T-helper 1 cell treated with Interleukin-12 subunit alpha and Interleukin-12 subunit beta and Interleukin-4 antibody, amounts not matched to agents 30 μg/mL and 1 μg/mL, for 36 hours (primary cell): ENCODE data around the gene KLHL22.
"Not testable (repeated sequence)": the region's sequence is repeated elsewhere in the genome, so short reads cannot be mapped to it uniquely, and the experiment has no call there.

ENCODE experiments used
- H3K27ac Mint-ChIP-seq: one replicate; pipeline ENCODE4 v1.8.0; 2021; ENCODE audit warnings: mild to moderate bottlenecking, mixed read lengths
- H3K27me3 Mint-ChIP-seq: one replicate; pipeline ENCODE4 v1.8.0; 2021; ENCODE audit warnings: low read depth, mixed read lengths
- H3K36me3 Mint-ChIP-seq: one replicate; pipeline ENCODE4 v1.8.0; 2021; ENCODE audit warnings: low read depth, mixed read lengths
- H3K4me1 Mint-ChIP-seq: one replicate; pipeline ENCODE4 v1.8.0; 2021; ENCODE audit warnings: low read depth, mixed read lengths
- H3K4me3 Mint-ChIP-seq: one replicate; pipeline ENCODE4 v1.8.0; 2021; ENCODE audit warnings: mild to moderate bottlenecking, moderate library complexity, mixed read lengths
- H3K9me3 Mint-ChIP-seq: one replicate; pipeline ENCODE4 v1.8.0; 2021; ENCODE audit warnings: mixed read lengths

The KLHL22 gene

GRCh38 chr22:20457506-20458240 is 37.9 kb downstream of the KLHL22 start:
- no peaks in the 10 kb centered on the region for H3K9me3 Mint-ChIP-seq
- no peak overlapping the region for H3K27ac Mint-ChIP-seq
- H3K27me3 Mint-ChIP-seq, result no peaks in the 10 kb centered on the region
- H3K4me1 Mint-ChIP-seq, result peaks cover 11% of the 10 kb centered on the region
- H3K36me3 Mint-ChIP-seq, result peaks cover 17% of the 10 kb centered on the region
- no peak overlapping the region for H3K4me3 Mint-ChIP-seq

- no peaks in the 10 kb centered on the region for H3K9me3 Mint-ChIP-seq
- H3K27me3 Mint-ChIP-seq, result no peaks in the 10 kb centered on the region
- H3K36me3 Mint-ChIP-seq, result peaks cover 17% of the 10 kb centered on the region
- H3K4me3 Mint-ChIP-seq, result no peak overlapping the region
- H3K4me1 Mint-ChIP-seq, result peaks cover 8% of the 10 kb centered on the region
- H3K27ac Mint-ChIP-seq, result no peak overlapping the region
These were observed 38.9 kb downstream of the KLHL22 start for GRCh38 chr22:20456722-20457076.

GRCh38 chr22:20456064-20456721 is 39.4 kb downstream of the KLHL22 start:
- Mint-ChIP-seq H3K27ac (no peak overlapping the region), H3K36me3 (peaks cover 17% of the 10 kb centered on the region), H3K27me3 (no peaks in the 10 kb centered on the region), H3K9me3 (no peaks in the 10 kb centered on the region), H3K4me1 (peaks cover 8% of the 10 kb centered on the region), H3K4me3 (no peak overlapping the region)

DNA sequence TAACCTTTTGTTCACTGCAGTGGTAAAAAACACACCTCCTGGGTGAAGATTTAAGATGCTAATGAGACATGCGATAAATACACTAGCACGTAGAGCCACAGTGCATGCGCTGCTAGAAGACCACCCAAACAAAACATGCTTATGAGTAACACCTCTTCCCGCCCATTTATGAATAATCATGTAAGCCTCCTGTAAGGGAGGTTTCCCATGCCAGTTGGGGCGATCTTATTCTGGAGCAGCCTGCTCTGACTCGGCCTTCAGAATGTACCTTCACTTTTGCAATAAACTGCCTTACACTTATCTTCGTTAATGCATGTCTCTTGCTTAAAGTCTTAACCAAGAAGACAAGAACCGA is 39.9 kb downstream of the KLHL22 start:
- no peaks in the 10 kb centered on the region for H3K27me3 Mint-ChIP-seq
- H3K27ac Mint-ChIP-seq, result no peak overlapping the region
- H3K9me3 Mint-ChIP-seq, result no peaks in the 10 kb centered on the region
- H3K36me3 Mint-ChIP-seq, result peaks cover 19% of the 10 kb centered on the region
- H3K4me1 Mint-ChIP-seq, result peaks cover 8% of the 10 kb centered on the region
- no peak overlapping the region for H3K4me3 Mint-ChIP-seq

- Mint-ChIP-seq H3K27ac (no peak overlapping the region), H3K4me1 (peaks cover 4% of the 10 kb centered on the region), H3K4me3 (no peak overlapping the region), H3K9me3 (no peaks in the 10 kb centered on the region), H3K36me3 (peaks cover 12% of the 10 kb centered on the region), H3K27me3 (no peaks in the 10 kb centered on the region)
These were observed 42.4 kb downstream of the KLHL22 start for GRCh38 chr22:20453222-20453621.

DNA sequence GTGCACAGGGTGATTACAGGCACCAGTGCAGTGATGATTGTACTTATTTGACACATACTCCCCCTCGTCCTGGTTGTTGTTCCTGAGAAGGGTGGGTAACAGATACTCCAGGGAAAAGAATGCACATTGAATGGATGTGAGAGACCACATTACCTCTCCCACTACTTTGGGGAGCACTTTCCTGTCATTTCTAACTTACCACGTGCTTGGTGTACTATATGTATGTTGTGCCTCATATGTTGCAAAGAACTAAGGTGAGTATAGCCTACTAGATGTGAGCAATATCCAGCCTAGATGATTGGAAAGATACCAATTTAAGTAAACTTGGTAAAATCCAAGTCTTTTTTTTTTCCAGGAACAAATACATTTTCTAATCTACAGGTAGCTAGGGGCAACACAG is 43.7 kb downstream of the KLHL22 start:
- H3K27me3 Mint-ChIP-seq, result no peaks in the 10 kb centered on the region
- no peaks in the 10 kb centered on the region for H3K9me3 Mint-ChIP-seq
- H3K27ac Mint-ChIP-seq, result no peak overlapping the region
- H3K4me3 Mint-ChIP-seq, result no peak overlapping the region
- peaks cover 4% of the 10 kb centered on the region for H3K4me1 Mint-ChIP-seq
- peaks cover 12% of the 10 kb centered on the region for H3K36me3 Mint-ChIP-seq

GRCh38 chr22:20451129-20451778 is 44.3 kb downstream of the KLHL22 start:
- H3K9me3 Mint-ChIP-seq, H3K4me1 Mint-ChIP-seq, H3K27ac Mint-ChIP-seq, H3K4me3 Mint-ChIP-seq, H3K27me3 Mint-ChIP-seq: not testable (repeated sequence)
- H3K36me3 Mint-ChIP-seq, result peaks cover 15% of the 10 kb centered on the region

GRCh38 chr22:20450551-20450906 is 45.1 kb downstream of the KLHL22 start:
- Mint-ChIP-seq H3K27ac (no peak overlapping the region), H3K27me3 (no peaks in the 10 kb centered on the region), H3K4me1 (no peaks in the 10 kb centered on the region), H3K9me3 (no peaks in the 10 kb centered on the region), H3K4me3 (no peak overlapping the region), H3K36me3 (peaks cover 12% of the 10 kb centered on the region)

DNA sequence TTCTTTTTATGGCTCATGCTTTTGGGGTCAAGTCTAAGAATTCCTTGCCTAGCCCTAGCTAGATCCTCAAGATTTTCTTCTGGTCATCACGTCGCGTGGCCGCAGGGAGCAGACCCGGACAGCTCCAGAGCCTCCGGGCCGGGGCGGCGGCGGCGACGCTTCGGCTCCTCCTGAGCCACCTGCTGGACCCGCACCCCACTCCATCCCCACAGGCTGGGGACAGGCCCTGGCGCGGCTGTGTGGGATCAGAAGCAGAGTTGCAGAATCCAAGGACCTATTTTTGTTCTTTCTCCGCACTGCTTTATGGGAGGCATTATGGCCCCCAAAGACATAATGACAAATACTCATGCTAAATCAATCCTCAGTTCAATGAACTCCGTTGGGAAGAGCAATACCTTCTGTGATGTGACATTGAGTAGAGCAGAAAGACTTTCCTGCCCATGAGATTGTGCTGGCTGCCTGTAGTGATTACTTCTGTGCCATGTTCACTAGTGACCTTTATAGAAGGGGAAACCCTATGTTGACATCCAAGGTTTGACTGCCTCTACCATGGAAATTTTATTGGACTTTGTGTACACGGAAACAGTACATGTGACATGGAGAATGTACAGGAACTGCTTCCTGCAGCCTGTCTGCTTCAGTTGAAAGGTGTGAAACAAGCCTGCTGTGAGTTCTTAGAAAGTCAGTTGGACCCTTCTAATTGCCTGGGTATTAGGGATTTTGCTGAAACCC is 45.6 kb downstream of the KLHL22 start:
- no peak overlapping the region for H3K27ac Mint-ChIP-seq
- no peaks in the 10 kb centered on the region for H3K9me3 Mint-ChIP-seq
- H3K4me3 Mint-ChIP-seq, result no peak overlapping the region
- no peaks in the 10 kb centered on the region for H3K4me1 Mint-ChIP-seq
- H3K27me3 Mint-ChIP-seq, result no peaks in the 10 kb centered on the region
- H3K36me3 Mint-ChIP-seq, result peaks cover 9% of the 10 kb centered on the region

- no peak overlapping the region for H3K27ac Mint-ChIP-seq
- no peaks in the 10 kb centered on the region for H3K4me1 Mint-ChIP-seq
- H3K27me3 Mint-ChIP-seq, result no peaks in the 10 kb centered on the region
- no peak overlapping the region for H3K4me3 Mint-ChIP-seq
- peaks cover 11% of the 10 kb centered on the region for H3K36me3 Mint-ChIP-seq
- no peaks in the 10 kb centered on the region for H3K9me3 Mint-ChIP-seq
These were observed 47.0 kb downstream of the KLHL22 start for GRCh38 chr22:20448630-20449029.

- H3K27ac Mint-ChIP-seq, result no peak overlapping the region
These were observed 49.1 kb downstream of the KLHL22 start for GRCh38 chr22:20446383-20446970.

DNA sequence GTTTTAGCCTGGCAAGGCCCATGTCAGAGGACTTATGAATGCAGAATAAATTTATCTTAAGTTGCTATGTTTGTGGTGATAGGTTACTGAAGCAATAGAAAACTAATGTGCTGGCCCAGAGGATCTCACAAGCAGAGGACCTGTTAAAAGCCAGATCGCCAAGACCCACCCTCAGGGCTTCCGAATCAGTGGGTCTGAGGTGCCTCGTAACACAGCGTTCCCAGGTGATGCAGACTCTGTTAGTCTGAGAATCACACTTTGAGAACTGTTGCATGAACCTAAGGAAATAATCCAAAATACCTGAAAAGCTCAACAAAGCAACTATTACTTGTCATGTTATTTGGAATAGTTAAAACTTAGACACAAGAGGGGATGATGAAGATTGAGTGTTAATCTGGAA is 51.3 kb downstream of the KLHL22 start:
- H3K27ac Mint-ChIP-seq, result no peak overlapping the region

More at GRCh38 chr22:20446383-20446970, 49.1 kb downstream of the KLHL22 start:
- Mint-ChIP-seq H3K4me1 (no peaks in the 10 kb centered on the region), H3K9me3 (no peaks in the 10 kb centered on the region), H3K4me3 (no peak overlapping the region), H3K27me3 (no peaks in the 10 kb centered on the region), H3K36me3 (peaks cover 15% of the 10 kb centered on the region)

GRCh38 chr22:20442485-20443284 is 52.9 kb downstream of the KLHL22 start:
- no peak overlapping the region for H3K4me3 Mint-ChIP-seq
- peaks cover 17% of the 10 kb centered on the region for H3K27me3 Mint-ChIP-seq
- H3K9me3 Mint-ChIP-seq, result no peaks in the 10 kb centered on the region
- H3K27ac Mint-ChIP-seq, result no peak overlapping the region
- H3K36me3 Mint-ChIP-seq, result peaks cover 13% of the 10 kb centered on the region
- no peaks in the 10 kb centered on the region for H3K4me1 Mint-ChIP-seq

More for the DNA sequence above, 51.3 kb downstream of the KLHL22 start:
- Mint-ChIP-seq H3K4me1 (no peaks in the 10 kb centered on the region), H3K4me3 (no peak overlapping the region), H3K36me3 (peaks cover 13% of the 10 kb centered on the region), H3K9me3 (no peaks in the 10 kb centered on the region), H3K27me3 (peaks cover 4% of the 10 kb centered on the region)
